ENCODE measurements around the gene POU2AF1. TPM values are rescaled to one million over a fixed set of nuclear protein-coding genes. Genes with fewer than 3 reads are reported as not detected.

POU2AF1 gene
- total RNA-seq, 4 donors from 2014 or later = 0.17 TPM; not detected in 2

DNA sequence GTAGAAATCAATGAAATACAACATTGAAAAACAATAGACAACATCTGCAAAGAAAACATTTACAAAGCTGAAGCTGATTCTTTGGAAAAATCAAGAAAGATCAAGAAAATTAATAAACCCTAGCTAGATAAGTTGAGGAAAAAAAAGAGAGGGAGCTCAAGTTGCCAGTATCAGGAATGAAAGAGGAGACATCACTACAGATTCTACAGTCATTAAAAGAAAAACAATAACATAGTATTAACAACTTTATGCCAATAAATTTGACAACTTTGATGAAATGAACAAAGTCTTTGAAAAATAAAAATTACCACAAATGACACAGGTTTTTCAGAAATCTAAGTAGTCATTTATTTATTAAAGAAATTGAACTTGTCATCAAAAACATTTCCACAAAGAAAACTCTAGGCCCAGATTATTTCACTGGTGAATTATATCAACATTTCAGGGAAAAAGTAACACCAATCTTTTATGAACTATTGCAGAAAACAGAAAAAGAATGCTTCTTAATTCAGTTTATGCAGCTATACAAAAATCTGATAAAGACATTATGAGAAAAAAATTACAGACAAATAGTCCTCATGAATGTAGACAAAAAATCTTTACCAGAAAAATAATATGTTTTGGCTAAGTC, 39.2 kb downstream of the POU2AF1 start:
- peaks cover 0 to 15% (median 4%) of the 10 kb centered on the region in 4 donors for H3K4me1 ChIP-seq
- H3K4me3 ChIP-seq = no peak overlapping the region
- DNase-seq (ENCODE audit: extremely low spot score) = no peak
- no peaks in the 10 kb centered on the region for H3K36me3 ChIP-seq
- no peak overlapping the region for H3K27ac ChIP-seq (replicated peaks in 1 of 4)
- TF ChIP-seq POLR2AphosphoS5 (IDR thresholded peaks at IDR 0.05) (no peak), POLR2A (IDR thresholded peaks at IDR 0.05; ENCODE audit: low read depth) (no peak), EP300 (IDR thresholded peaks at IDR 0.05) (no peak)
- TF ChIP-seq, protein P1, sequence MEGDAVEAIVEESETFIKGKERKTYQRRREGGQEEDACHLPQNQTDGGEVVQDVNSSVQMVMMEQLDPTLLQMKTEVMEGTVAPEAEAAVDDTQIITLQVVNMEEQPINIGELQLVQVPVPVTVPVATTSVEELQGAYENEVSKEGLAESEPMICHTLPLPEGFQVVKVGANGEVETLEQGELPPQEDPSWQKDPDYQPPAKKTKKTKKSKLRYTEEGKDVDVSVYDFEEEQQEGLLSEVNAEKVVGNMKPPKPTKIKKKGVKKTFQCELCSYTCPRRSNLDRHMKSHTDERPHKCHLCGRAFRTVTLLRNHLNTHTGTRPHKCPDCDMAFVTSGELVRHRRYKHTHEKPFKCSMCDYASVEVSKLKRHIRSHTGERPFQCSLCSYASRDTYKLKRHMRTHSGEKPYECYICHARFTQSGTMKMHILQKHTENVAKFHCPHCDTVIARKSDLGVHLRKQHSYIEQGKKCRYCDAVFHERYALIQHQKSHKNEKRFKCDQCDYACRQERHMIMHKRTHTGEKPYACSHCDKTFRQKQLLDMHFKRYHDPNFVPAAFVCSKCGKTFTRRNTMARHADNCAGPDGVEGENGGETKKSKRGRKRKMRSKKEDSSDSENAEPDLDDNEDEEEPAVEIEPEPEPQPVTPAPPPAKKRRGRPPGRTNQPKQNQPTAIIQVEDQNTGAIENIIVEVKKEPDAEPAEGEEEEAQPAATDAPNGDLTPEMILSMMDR (IDR thresholded peaks at IDR 0.05) = no peak
- intact Hi-C loops (cut with DNase I) = no loop called here
- peaks cover 0 to 8% (median 0%) of the 10 kb centered on the region in 4 donors for H3K9me3 ChIP-seq
- no peaks in the 10 kb centered on the region for H3K27me3 ChIP-seq

DNA sequence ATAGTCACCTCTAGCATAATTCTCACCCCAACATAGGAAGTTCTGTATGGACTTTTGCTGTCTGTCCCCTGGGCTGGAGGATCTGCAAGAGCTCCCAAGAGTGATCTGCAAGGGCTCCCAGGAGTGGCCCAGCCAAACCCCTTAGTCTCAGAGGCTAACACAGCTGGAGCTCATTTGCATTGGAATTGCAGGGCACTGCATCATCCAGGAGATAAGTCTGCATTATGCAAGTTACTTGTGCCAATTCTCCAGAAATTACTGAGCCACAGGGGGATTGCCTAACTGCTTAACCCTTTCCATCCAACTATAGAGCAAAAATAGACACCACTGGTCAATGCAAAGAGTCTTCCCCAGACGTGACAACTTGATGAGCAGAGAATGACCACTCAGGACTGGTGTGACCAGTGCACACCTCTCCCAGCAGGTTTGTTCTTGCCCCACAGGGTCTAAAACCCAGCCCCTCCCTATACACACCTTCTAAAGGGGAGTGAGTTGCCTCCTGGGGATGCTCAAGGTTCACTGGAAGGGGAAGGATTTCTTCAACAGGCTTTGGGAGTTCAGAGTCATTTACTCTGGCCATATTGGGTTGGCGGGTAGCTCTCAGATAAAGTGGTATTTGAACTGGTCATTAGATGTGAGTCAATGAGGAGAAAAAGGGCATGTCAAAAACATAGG, 42.4 kb downstream of the POU2AF1 start:
- DNase-seq (ENCODE audit: extremely low spot score) = no peak
- TF ChIP-seq POLR2AphosphoS5 (IDR thresholded peaks at IDR 0.05) = no peak
- TF ChIP-seq POLR2A (IDR thresholded peaks at IDR 0.05; ENCODE audit: low read depth) = no peak
- TF ChIP-seq, protein P1 (IDR thresholded peaks at IDR 0.05) = no peak
- TF ChIP-seq EP300 (IDR thresholded peaks at IDR 0.05) = no peak
- Histone ChIP-seq H3K9me3 (peaks cover 0 to 8% (median 0%) of the 10 kb centered on the region in 4 donors), H3K27me3 (no peaks in the 10 kb centered on the region), H3K27ac (replicated peaks in 1 of 4) (no peak overlapping the region), H3K4me1 (peaks cover 10 to 23% (median 19%) of the 10 kb centered on the region in 4 donors), H3K4me3 (no peak overlapping the region), H3K36me3 (no peaks in the 10 kb centered on the region)
- intact Hi-C loops (cut with DNase I) = no loop called here
- 72% methylated on average over 2 of the region's 2 CpGs for WGBS

DNA sequence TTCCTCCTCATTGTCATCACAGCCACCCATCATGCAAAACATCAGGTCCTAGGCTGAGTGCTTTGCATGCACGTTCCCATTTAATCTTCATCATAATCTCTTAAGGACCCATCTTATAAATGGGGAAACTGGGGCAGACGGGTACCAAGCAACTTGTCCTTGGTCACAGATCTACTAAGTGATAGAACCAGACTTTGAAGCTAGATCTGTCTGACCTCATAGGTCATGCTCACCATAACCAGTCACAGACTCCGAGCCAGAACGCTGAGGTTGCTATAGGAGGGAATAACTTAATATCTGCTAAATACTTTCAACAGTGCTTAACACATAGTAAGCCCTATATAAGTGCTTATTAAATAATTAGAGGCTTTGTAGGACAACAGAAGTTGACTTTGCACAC, 43.0 kb downstream of the POU2AF1 start:
- 92% methylated on average over 4 of the region's 4 CpGs for WGBS
- Histone ChIP-seq H3K4me1 (peaks cover 15 to 30% (median 26%) of the 10 kb centered on the region in 4 donors), H3K27ac (replicated peaks in 1 of 4) (no peak overlapping the region), H3K27me3 (no peaks in the 10 kb centered on the region), H3K4me3 (no peak overlapping the region), H3K36me3 (no peaks in the 10 kb centered on the region), H3K9me3 (peaks cover 0 to 8% (median 0%) of the 10 kb centered on the region in 4 donors)
- no peak for TF ChIP-seq EP300 (IDR thresholded peaks at IDR 0.05)
- no peak for TF ChIP-seq POLR2AphosphoS5 (IDR thresholded peaks at IDR 0.05)
- TF ChIP-seq, protein P1 (IDR thresholded peaks at IDR 0.05) = no peak
- no peak for TF ChIP-seq POLR2A (IDR thresholded peaks at IDR 0.05; ENCODE audit: low read depth)
- no peak for DNase-seq (ENCODE audit: extremely low spot score)
- intact Hi-C loops (cut with DNase I) = no loop called here

DNA sequence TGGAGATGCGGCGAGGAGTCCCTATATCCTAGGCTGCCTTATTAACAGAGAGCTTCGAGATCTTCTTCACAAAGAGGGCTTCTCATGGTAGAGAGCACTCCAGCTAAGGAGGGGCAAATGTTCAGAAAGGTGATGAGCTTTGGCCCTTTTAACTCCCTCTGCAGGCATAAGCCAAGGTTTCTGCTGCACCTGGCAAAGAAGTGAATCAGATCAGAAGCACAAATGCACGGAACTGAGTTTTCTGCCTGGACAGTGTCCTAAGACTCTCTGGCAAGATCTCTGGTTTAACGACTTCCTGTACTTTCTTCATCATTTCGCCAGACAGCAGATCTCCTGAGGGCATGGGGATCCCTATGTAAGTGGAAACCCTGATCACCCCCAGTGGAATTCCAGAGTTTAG, 43.5 kb downstream of the POU2AF1 start:
- intact Hi-C loops (cut with DNase I) = no loop called here
- peaks cover 15 to 35% (median 29%) of the 10 kb centered on the region in 4 donors for H3K4me1 ChIP-seq
- WGBS = 82% methylated on average over 6 of the region's 6 CpGs

More for the DNA sequence above, 43.5 kb downstream of the POU2AF1 start:
- TF ChIP-seq, protein P1 (IDR thresholded peaks at IDR 0.05) = no peak
- TF ChIP-seq POLR2A (IDR thresholded peaks at IDR 0.05; ENCODE audit: low read depth) = no peak
- no peak for TF ChIP-seq EP300 (IDR thresholded peaks at IDR 0.05)
- TF ChIP-seq POLR2AphosphoS5 (IDR thresholded peaks at IDR 0.05) = no peak
- Histone ChIP-seq H3K4me3 (no peak overlapping the region), H3K27me3 (no peaks in the 10 kb centered on the region), H3K9me3 (peaks cover 0 to 8% (median 0%) of the 10 kb centered on the region in 4 donors), H3K36me3 (no peaks in the 10 kb centered on the region), H3K27ac (replicated peaks in 1 of 4) (no peak overlapping the region)
- DNase-seq (ENCODE audit: extremely low spot score) = no peak
